Mononuclear cell (primary cell): ENCODE measurements around the gene SRGAP1. TPM values are rescaled to one million over a fixed set of nuclear protein-coding genes. Genes with fewer than 3 reads are reported as not detected.
"Not testable (repeated sequence)": the region's sequence is repeated elsewhere in the genome, so short reads cannot be mapped to it uniquely, and the experiment has no call there.

ENCODE experiments used
- H3K27me3 ChIP-seq: 2 replicates; pipeline ENCODE4 v1.6.0; 2011; ENCODE audit warnings: low read length, control low read depth; ENCODE audit not compliant: insufficient read depth
- H3K4me1 ChIP-seq: 2 replicates; pipeline ENCODE4 v1.5.1; 2011; ENCODE audit warnings: mild to moderate bottlenecking, low read length, control low read depth; ENCODE audit not compliant: insufficient read depth
- H3K4me3 ChIP-seq: 2 replicates; pipeline ENCODE4 v1.5.1; 2011; ENCODE audit warnings: mild to moderate bottlenecking, low read length, moderate library complexity
- H3K9me3 ChIP-seq: 2 replicates; pipeline ENCODE4 v1.5.1; 2011; ENCODE audit warnings: low read depth, mild to moderate bottlenecking, control low read depth, low read length
- total RNA-seq: library from RNA; depleted of rRNA; stranded (reverse); fragments of >200 nt; gene quantifications from one replicate; pipeline ENCODE4 v1.2.3, GENCODE V29; 2012

The SRGAP1 gene
- total RNA-seq, 1 donor: 2.1 TPM

- Histone ChIP-seq H3K9me3 (no peaks in the 10 kb centered on the region), H3K4me3 (no peak overlapping the region), H3K27me3 (peaks cover 13% of the 10 kb centered on the region), H3K4me1 (peaks cover 16% of the 10 kb centered on the region)
Observed at GRCh38 chr12:63848450-63848849, 4.0 kb downstream of the SRGAP1 start.

GRCh38 chr12:63849106-63849620, 4.7 kb downstream of the SRGAP1 start:
- Histone ChIP-seq H3K4me1 (peaks cover 12% of the 10 kb centered on the region), H3K4me3 (no peak overlapping the region), H3K27me3 (peaks cover 13% of the 10 kb centered on the region), H3K9me3 (no peaks in the 10 kb centered on the region)

- H3K27me3 ChIP-seq: peaks cover 11% of the 10 kb centered on the region
- H3K9me3 ChIP-seq: no peaks in the 10 kb centered on the region
- no peak overlapping the region for H3K4me3 ChIP-seq
- H3K4me1 ChIP-seq: peaks cover 7% of the 10 kb centered on the region
Observed at GRCh38 chr12:63849641-63850040, 5.1 kb downstream of the SRGAP1 start.

GRCh38 chr12:63853978-63854377, 9.5 kb downstream of the SRGAP1 start:
- no peak overlapping the region for H3K4me3 ChIP-seq
- no peaks in the 10 kb centered on the region for H3K27me3 ChIP-seq
- no peaks in the 10 kb centered on the region for H3K4me1 ChIP-seq
- no peaks in the 10 kb centered on the region for H3K9me3 ChIP-seq

GRCh38 chr12:63855299-63855698, 10.8 kb downstream of the SRGAP1 start:
- no peaks in the 10 kb centered on the region for H3K4me1 ChIP-seq
- no peaks in the 10 kb centered on the region for H3K27me3 ChIP-seq
- H3K9me3 ChIP-seq: no peaks in the 10 kb centered on the region
- no peak overlapping the region for H3K4me3 ChIP-seq

- H3K4me1 ChIP-seq: no peaks in the 10 kb centered on the region
- no peaks in the 10 kb centered on the region for H3K27me3 ChIP-seq
- H3K4me3 ChIP-seq: no peak overlapping the region
- H3K9me3 ChIP-seq: no peaks in the 10 kb centered on the region
Observed at GRCh38 chr12:63857771-63858670, 13.5 kb downstream of the SRGAP1 start.

GRCh38 chr12:63859880-63860279, 15.4 kb downstream of the SRGAP1 start:
- H3K4me1 ChIP-seq, H3K4me3 ChIP-seq, H3K27me3 ChIP-seq, H3K9me3 ChIP-seq: not testable (repeated sequence)

GRCh38 chr12:63862187-63862968, 17.9 kb downstream of the SRGAP1 start:
- no peak overlapping the region for H3K4me3 ChIP-seq
- no peaks in the 10 kb centered on the region for H3K9me3 ChIP-seq
- no peaks in the 10 kb centered on the region for H3K4me1 ChIP-seq
- H3K27me3 ChIP-seq: no peaks in the 10 kb centered on the region

- H3K4me3 ChIP-seq: no peak overlapping the region
- H3K27me3 ChIP-seq: no peaks in the 10 kb centered on the region
- no peaks in the 10 kb centered on the region for H3K4me1 ChIP-seq
- no peaks in the 10 kb centered on the region for H3K9me3 ChIP-seq
Observed at GRCh38 chr12:63862969-63863230, 18.4 kb downstream of the SRGAP1 start.

GRCh38 chr12:63863658-63864453, 19.4 kb downstream of the SRGAP1 start:
- Histone ChIP-seq H3K9me3 (no peaks in the 10 kb centered on the region), H3K27me3 (no peaks in the 10 kb centered on the region), H3K4me3 (no peak overlapping the region), H3K4me1 (no peaks in the 10 kb centered on the region)

- Histone ChIP-seq H3K4me1 (no peaks in the 10 kb centered on the region), H3K4me3 (no peak overlapping the region), H3K27me3 (no peaks in the 10 kb centered on the region), H3K9me3 (no peaks in the 10 kb centered on the region)
Observed at GRCh38 chr12:63864454-63864706, 19.9 kb downstream of the SRGAP1 start.

- Histone ChIP-seq H3K4me3 (no peak overlapping the region), H3K4me1 (no peaks in the 10 kb centered on the region), H3K27me3 (no peaks in the 10 kb centered on the region), H3K9me3 (no peaks in the 10 kb centered on the region)
Observed at GRCh38 chr12:63865448-63865847, 20.9 kb downstream of the SRGAP1 start.

- Histone ChIP-seq H3K9me3 (no peaks in the 10 kb centered on the region), H3K27me3 (no peaks in the 10 kb centered on the region), H3K4me3 (no peak overlapping the region), H3K4me1 (no peaks in the 10 kb centered on the region)
Observed at GRCh38 chr12:63867053-63867452, 22.6 kb downstream of the SRGAP1 start.

GRCh38 chr12:63869656-63870055, 25.2 kb downstream of the SRGAP1 start:
- Histone ChIP-seq H3K9me3 (no peaks in the 10 kb centered on the region), H3K27me3 (no peaks in the 10 kb centered on the region), H3K4me1 (no peaks in the 10 kb centered on the region), H3K4me3 (no peak overlapping the region)

- Histone ChIP-seq H3K9me3 (no peaks in the 10 kb centered on the region), H3K4me1 (no peaks in the 10 kb centered on the region), H3K27me3 (no peaks in the 10 kb centered on the region), H3K4me3 (no peak overlapping the region)
Observed at GRCh38 chr12:63870838-63871237, 26.3 kb downstream of the SRGAP1 start.
